HG03064 (cell line): ENCODE results near the gene RIT1.
"Not testable (repeated sequence)": the region's sequence is repeated elsewhere in the genome, so short reads cannot be mapped to it uniquely, and the experiment has no call there.

Experiments used
- ATAC-seq: cut with Tn5 transposase; IDR thresholded peaks from one replicate; pipeline ENCODE4 v1.9.1; 2021; ENCODE audit warnings: low read depth; ENCODE audit not compliant: unreplicated experiment

RIT1 gene

DNA sequence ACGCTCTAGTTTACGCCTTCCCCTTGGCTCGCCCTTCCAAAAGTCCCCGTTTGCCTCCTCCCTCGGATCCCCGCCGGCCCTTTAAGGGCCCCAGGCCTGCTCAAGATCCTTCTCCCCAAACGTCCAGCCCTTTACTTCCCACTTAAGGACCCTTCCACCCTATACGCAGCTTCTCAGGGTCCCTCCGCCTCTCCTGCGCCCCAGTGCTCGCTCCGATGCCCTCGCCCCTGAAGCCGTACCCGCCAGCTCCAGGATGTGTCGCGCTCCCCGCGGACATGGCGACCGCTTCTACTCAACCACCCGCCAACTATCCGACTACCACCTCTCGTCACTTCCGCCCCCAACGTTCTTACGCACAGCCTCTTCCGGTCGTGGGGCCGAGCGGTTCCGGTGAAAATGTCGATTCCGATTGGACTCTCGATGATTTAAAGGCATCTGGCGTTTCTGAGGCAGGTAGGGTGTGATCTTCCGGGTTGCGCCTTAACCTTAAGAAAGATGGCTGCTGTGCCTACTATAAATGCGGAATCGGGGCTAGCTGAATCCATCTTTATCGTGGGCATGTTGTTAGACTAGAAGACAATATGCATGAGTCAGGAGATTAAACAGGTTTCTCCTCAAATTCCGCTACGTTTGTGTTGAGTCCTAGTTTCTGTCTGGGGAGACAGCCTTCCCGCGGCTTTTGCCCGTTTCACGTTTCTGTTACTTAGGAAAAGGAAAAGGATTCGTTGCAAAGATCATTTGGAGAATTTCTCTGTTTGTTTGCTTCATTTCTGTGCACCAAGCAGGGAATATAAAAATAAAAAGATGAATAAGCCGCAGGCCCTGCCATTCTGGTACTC, 23.2 kb upstream of the RIT1 start, which contains the start of gene KHDC4:
Gene KHDC4, minus strand, starts transcription at position 317 of the 839 bp plus-strand sequence. Its CDS starts 40 bp downstream, at position 277.
- peak; percentile 90 for ATAC-seq

DNA sequence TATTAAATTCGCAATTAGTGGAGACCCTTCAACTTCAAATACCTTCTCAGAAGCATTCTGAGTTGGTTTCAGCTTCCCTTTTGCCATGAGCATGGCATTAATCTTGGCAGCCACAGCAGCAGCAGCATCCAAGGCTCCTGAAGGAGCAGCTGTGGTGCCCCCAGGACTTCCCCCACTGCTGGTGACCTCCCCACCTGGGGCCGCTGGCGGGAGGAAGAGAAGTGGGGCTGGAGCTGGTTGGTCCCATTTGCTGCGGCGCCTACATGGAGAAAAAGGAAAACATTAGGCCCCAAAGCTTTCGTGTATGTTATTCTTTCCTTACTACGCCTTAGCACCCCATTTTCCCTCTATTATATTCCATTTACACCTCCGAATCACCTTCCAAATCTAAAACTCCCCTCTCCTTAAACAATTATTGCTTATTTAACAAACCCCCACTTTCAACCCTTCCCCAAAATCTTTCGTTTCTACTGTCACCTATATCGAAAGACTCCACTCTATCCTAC, 22.5 kb upstream of the RIT1 start:
- ATAC-seq, result no peak

DNA sequence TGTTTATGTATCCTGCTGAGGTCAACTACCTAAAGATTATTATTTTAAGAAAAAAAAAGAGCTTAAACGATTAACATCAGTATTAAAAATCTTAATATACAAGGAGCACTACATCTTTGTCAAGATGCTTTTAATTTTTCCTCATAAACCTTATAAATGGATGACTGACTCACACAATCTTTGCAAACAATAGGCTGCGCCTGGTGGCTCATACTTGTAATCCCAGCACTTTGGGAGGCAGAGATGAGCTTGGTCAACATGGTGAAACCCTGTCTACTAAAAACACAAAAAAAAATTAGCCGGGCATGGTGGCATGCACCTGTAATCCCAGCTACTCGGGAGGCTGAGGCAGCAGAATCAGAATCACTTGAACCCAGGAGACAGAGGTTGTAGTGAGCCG, 21.3 kb upstream of the RIT1 start:
- no peak for ATAC-seq

DNA sequence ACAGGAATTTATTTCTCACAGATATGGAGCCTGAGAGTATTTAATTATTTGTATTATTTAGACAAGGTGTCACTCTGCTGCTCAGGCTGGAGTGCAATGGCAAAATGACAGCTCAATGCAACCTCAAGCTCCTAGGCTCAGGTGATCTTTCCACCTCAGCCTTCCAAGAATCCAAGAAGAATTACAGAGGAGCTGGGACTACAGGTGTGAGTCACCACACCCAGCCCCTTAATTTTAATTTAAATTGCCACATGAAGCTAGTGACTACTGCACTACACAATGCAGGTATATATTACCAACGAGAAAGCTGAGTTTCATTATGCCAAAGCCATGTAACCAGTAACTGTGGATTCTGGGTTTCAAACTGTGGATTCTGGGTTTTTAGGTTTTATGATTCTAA, 20.9 kb upstream of the RIT1 start:
- no peak for ATAC-seq

DNA sequence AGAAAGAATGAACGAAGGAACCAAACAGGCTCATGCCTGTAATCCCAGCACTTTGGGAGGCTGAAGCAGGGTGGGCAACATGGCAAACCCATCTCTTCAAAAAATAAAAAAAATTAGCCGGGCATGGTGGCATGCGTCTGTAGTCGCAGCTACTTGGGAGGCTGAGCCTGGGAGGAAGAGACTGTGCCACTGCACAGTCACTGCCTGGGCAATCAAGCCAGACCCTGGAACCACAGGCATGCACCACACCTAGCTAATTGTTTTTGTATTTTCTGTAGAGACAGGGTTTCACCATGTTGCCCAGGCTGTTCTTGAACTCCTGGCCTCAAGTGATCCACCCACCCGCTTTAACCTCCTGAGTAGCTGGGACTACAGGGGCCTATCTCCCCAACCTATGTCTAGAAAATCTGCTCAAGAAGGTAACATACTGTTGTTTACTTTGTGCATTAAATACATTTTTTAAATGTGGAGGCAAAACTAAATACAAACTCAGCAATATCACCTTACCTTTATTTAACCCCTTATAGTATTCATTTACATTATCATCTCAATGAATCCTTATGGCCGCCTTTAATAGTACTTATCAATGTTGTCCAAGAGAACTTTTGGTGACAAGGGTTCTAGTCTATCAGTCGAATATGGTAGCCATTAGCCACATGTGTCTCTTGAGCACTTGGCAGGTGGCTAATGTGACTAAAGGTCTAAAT, 20.3 kb upstream of the RIT1 start:
- no peak for ATAC-seq

DNA sequence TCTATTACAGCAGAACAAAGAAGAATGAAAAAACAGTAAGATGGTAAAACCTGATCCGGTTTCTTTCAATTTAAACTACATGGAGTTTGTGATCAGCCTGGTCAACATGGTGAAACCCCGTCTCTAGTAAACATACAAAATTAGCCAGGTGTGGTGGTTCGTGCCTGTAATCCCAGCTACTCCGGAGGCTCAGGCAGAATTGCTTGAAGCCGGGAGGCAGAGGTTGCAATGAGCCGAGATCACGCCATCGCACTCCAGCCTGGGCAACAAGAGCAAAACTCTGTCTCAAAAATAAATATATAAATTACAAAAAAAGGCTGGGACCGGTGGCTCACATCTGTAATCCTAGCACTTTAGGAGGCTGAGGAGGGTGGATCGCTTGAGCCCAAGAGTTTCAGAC, 19.6 kb upstream of the RIT1 start:
- ATAC-seq, result not testable (repeated sequence)

DNA sequence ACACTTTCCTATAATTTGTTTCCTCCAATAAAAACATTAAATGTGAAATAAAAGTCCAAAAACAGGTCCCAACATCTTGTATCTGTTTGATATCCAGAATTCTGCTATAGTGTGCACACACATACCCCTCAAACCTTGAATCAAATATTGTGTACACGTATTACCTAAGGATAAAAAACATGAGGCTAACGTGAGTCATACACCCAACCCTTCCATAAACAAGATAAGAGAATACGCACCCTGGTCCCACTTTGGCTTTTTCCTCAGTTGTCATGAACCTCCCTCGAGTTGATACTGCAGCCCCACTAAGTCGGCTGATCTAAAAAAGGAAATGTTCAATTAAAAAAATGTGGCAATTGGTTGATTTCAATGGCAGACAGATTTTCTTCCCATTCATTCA, 17.9 kb upstream of the RIT1 start:
- ATAC-seq, result no peak

DNA sequence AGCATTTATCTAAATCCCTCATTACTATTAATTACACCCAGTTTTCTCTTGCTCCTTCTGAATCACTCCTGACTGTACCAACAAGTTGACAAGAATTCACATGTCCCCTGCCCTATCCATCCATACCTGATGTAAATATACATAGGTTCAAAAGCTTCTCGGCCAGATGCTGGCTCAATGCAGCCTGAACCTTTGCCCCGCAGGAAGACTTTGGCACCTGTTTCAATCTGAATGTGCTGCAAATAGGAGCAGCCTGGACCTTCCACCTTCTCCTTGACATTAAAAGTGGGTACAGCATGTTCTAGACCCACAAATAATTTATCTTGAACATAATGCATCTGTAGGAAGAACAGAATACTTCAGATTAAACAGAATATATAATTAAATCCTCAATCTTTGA, 14.4 kb upstream of the RIT1 start:
- no peak for ATAC-seq

DNA sequence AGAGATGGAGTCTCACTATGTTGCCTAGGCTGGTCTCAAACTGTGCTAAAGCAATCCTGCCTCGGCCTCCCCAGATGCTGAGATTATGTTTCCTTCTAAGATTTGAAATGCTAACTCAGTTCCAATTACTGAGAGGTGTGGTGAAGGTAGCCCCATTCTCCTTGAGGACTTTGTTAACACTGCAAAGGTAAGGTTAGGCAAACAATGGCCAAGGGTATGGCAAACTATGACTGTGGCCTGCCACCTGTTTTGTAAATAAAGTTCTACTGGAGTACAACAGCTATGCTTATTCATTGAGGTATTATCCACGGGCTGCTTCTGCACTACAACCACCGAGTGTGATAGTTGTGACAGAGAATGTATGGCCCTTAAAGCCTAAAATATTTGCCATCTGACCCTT, 9.6 kb upstream of the RIT1 start:
- no peak for ATAC-seq

DNA sequence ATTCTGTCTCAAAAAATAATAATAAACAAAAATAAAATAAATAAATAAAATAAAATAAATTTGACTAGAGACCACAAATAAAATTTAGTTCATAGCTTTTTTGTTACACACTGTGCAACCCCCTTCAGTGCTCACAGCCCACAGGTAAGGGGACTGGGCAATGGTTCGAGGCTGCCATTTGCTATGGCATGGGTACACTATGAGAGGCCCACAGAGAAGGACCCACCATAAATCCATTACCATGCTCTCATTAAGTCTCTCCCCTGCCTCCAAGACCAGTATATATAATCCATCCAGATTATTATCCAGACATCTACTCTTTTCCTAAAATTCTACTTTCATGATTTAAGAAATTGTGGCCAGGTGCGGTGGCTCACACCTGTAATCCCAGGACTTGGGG, 8.7 kb upstream of the RIT1 start:
- ATAC-seq, result no peak

DNA sequence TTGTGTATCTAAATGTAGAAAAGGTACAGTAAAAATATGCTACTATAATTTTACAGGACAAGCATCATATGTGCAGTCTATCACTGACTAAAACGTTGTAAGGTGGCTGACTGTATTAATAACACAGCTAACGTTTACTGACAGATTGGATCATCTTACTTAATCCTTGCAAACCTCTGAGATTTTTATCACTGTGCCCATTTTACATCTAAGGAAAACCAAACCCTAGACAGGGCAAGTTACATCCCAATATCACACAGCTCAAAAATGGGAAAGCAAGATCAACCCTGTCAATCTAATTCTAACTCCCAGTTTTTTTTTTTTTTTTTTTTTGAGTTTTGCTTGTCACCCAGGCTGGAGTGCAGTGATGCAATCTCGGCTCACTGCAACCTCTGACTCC, 7.5 kb upstream of the RIT1 start:
- ATAC-seq, result no peak

DNA sequence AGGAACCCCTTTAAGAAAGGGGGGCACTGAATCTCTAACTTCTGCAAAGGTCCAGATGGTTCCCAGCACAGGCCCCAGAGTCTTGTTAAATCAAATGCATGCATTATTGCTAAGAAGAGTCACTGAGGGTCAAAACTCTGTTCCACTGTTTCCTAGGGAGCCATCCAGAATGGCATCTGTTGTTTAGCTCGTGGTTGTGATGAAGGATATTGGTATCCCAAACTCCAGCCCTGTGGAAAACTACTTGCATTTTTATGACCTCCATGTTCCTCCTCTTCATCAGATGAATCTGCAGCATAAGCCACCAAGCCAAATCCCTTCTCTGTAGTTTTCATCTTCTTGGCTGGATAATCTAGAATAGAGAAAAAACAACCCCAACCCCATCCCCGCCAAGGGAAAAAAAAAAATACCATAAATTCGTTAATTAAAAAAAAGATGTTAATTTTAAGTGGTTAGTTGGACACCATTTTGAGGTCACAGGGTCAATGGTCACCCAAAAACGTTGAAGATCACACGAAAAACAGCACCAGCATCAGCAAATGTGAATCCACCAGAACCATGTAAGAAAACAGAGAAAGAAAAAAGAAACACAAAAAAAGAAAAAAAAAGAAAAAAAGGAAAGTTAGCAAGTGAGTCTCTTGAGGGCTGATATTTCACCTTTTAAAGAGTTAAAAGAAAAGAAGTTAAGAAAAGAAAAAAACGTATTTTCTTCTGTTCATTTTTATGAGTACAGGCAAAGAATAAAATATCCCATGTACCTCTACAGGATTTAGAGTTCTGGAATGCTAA, 3.0 kb upstream of the RIT1 start:
- no peak for ATAC-seq

DNA sequence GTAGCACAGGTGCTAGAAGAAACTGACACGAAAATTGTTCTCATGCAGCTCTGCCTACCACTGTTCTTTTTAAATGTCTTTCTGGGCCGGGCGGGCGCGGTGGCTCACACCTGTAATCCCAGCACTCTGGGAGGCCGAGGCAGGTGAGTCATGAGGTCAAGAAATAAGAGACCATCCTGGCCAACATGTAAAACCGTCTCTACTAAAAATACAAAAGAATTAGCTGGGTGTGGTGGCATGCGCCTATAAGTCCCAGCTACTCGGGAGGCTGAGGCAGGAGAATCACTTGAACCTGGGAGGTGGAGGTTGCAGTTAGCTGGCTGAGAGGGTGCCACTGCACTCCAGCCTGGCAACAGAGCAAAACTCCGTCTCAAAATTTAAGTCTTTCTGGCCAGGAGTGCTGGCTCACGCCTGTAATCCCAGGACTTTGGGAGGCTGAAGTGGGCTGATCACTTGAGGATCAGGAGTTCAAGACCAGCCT, 947 bp upstream of the RIT1 start:
- ATAC-seq, result no peak

DNA sequence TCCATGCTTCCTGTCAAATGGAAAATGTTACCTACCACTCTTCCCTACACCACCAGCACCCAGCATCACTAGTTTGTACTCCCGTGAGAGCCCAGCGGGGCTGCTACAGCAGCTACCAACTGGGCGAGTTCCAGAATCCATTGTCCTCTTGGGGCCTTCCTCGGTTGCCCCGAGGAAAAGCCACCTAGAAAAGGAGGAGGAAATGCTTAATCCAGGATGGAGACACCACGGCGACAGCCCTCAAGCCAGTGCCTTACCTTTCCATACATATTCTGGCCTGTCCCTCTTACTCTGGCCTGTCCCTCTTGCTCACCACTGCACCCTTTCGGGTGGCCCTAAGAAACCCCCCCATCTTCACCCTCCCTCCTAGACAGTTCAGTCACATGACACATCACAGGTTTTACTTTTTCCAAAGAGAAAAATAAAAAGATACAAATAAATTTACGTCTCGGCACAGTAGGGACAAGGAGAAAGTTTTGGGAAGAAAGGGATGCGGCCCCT, 478 bp downstream of the RIT1 start:
- ATAC-seq, result no peak

DNA sequence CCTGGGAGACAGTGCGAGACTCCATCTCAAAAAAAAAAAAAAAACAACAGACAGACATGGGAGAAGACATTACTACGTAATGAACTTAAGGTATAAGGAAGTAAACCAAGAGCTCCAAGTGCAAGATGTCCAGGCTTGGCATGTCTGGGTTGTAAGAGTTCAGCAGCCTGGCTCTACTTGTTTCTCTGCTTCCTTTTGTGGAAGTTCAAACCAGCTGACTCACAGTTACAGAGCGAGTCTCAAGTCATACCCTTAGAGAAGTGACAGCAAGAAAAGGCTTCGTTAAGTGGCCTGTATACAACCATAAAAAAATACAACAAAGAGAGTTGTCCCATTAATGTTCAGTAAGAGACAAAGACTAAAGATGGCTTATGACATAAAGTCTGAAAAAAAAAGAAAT, 1.3 kb downstream of the RIT1 start:
- no peak for ATAC-seq

DNA sequence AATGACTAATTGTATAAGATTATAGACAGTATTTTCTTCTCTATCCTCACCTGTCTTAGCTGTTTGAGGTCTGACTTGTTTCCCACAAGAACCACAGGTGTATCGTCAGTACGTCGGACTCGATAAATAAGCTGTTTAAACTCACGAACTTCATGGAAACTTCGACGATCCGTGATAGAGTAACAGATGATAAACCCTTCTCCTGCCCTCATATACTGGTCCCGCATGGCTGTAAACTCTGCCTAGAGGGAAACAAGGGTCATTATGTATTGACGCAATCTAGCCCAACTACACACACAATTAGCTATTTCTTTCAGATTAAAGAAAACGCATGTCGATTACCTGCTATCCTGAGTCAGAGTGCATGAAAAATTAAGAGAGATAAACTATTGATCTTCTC, 6.9 kb downstream of the RIT1 start:
- no peak for ATAC-seq

DNA sequence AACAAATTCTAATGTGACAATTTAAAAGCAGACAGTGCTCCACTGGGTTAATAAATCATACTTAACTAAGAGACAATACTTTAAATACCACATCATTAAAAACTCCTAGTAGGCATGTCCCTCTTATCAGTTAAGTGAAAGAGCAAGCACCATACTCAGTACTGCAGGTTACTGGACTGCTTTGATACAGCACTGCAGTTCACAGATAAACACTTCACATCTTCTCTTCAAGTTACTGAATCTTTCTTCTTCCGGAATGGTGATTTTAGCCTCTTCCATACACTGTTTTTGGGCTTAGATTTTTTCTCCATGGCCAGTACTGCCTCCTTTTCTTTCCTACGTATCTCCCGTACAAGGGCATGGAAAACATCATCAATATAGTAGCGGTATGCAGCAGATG, 11.0 kb downstream of the RIT1 start:
- no peak for ATAC-seq

DNA sequence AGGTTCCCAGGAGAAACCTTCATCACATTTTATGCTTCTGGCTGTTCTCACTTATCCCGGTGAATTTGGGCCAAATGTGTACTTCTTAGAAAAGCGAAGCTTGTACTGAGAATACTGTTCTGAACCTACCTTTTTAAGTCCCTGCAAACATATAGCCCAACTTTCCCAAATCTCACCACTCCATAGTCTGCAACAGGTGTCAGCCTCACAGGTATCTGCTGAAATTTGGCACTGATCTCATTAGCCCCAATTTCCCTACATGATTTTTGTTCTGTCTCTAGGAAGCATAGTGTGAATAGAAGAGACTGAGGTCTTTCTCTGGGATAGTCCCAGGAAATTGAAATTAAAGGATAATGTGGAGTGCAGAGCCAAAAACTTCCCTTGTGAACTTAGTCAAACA, 11.5 kb downstream of the RIT1 start:
- no peak for ATAC-seq

DNA sequence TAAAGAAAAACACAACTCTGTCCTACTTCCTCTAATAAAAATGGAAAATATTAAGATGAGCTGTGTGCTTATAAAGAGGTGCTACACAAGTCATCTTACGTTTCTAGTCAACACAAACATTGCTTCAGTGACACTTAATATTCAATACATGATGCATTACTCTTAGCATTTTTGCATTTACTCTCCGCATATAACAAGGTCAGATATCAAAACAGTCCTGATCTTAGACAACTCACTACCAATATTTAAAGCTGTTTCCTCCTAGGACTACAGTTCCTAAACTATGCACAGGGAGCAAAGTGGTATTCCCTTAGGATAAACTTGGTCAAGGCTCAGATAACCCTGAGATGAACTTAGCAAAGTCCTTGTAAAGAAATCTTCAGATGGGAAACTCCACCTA, 12.3 kb downstream of the RIT1 start:
- no peak for ATAC-seq

DNA sequence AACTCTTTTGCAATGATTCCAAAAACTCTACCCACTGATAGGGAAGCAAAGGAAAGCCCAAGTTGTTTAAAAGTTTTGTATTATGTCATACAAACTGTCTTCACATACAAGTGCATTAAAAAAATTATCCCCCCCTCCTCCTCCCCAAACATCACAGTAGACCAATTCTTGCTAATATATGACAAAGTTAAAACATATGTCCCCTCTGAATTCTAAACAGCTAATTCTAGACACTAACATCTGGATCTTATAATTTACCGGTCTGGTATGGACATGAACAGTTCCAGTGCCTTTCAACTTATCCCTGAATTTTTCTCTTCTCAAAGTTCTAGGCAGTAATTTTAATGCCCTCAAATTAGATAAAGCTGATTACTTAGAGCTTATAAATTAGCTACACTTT, 13.4 kb downstream of the RIT1 start:
- no peak for ATAC-seq

DNA sequence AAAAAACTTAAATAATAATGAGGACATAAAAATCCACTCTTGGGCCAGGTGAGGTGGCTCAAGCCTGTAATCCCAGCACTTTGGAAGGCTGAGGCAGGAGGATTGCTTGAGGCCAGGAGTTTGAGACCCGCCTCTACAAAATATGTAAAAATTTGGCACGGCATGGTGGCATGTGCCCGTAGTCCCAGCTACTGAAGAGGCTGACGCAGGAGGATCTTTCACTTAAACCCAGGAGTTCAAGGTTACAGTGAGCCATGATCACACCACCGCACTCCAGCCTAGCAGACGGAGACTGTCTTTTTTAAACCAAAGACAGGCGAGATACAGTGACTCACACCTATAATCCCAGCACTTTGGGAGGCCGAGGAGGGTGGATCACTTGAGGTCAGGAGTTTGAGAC, 14.7 kb downstream of the RIT1 start:
- ATAC-seq, result not testable (repeated sequence)
